Activated T-cell treated with anti-CD3 and anti-CD28 coated beads, Interleukin-2, amount 50 U/mL, for 24 hours (primary cell): Measurements from ENCODE around the gene CSHL1.

ENCODE experiments used
- DNase-seq: peaks from one replicate; pipeline ENCODE4 v3.0.0-alpha.2; 2020
- H3K27ac Mint-ChIP-seq: 2 replicates; pipeline ENCODE4 v1.8.0; 2020; ENCODE audit warnings: mild to moderate bottlenecking, mixed read lengths
- H3K27me3 Mint-ChIP-seq: 2 replicates; pipeline ENCODE4 v1.8.0; 2020; ENCODE audit warnings: mixed read lengths
- H3K36me3 Mint-ChIP-seq: 2 replicates; pipeline ENCODE4 v1.8.0; 2020; ENCODE audit warnings: low read depth, mixed read lengths
- H3K4me1 Mint-ChIP-seq: 2 replicates; pipeline ENCODE4 v1.8.0; 2020; ENCODE audit warnings: low read depth, mixed read lengths
- H3K4me3 Mint-ChIP-seq: 2 replicates; pipeline ENCODE4 v1.8.0; 2020; ENCODE audit warnings: mild to moderate bottlenecking, moderate library complexity, mixed read lengths
- H3K9me3 Mint-ChIP-seq: 2 replicates; pipeline ENCODE4 v1.8.0; 2020; ENCODE audit warnings: mixed read lengths

Gene CSHL1

DNA sequence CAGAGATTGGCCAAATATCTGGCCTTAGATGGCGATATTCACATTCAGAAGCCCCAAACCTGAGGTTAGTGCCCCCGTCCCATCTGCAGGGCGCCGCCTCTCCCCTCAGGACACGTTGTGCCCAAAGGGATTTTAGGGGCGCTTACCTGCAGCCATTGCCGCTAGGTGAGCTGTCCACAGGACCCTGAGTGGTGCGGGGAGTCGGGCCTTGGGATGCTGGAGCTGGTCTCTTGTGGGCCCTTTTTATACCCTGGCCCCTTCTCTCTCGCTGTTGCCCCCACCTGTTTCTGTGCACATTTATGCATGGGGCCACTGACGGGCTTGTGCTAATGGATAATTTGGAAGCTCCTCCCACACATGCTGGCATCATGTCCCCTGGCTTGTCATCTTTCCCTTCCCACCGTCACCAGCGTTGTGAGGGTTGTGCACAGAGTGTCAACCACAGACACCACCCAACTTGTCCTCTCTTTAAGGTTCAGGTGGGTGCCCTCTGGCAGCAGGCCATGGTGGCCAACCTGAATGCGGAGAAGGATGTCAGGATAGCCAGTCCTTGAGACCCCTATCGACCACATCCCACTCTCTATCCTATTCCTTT is at the start of gene CSHL1:
TSS of gene CSHL1 (minus strand) at position 218 of the 595 bp plus-strand sequence. CDS start at position 156, 62 bp downstream.
- Mint-ChIP-seq H3K4me3 (no peak within 1 kb of the TSS), H3K27ac (no peak within 1 kb of the TSS)

DNA sequence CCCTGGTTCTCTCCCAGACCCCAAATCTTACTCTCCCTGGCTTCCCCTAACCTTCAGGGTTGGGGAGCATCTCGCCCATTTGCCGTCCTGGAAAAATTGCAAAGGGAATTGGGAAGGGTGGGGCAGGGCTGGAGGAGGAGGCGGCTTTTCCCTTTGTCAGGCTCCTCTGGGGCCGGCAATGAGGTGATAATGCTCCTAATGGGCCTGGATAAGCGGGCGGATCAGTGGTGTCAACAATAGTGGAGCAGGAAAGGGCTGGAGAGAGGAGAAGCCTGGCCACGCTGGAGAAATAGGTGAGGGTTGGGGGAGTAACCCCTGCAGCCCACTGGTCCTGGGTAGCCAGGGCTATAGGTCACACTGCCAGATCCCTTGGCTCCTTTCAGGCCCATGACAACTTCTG is 49.4 kb upstream of the CSHL1 start:
- Mint-ChIP-seq H3K27me3 (no peaks in the 10 kb centered on the region), H3K27ac (no peak overlapping the region), H3K4me1 (peaks cover 5% of the 10 kb centered on the region), H3K36me3 (no peaks in the 10 kb centered on the region), H3K9me3 (no peaks in the 10 kb centered on the region), H3K4me3 (no peak overlapping the region)
- no peak for DNase-seq

More for the DNA sequence above, at the start of gene CSHL1:
- Mint-ChIP-seq H3K27me3 (no peaks in the 10 kb centered on the region), H3K36me3 (no peaks in the 10 kb centered on the region), H3K9me3 (no peaks in the 10 kb centered on the region), H3K4me1 (peaks cover 2% of the 10 kb centered on the region)
- DNase-seq = no peak

DNA sequence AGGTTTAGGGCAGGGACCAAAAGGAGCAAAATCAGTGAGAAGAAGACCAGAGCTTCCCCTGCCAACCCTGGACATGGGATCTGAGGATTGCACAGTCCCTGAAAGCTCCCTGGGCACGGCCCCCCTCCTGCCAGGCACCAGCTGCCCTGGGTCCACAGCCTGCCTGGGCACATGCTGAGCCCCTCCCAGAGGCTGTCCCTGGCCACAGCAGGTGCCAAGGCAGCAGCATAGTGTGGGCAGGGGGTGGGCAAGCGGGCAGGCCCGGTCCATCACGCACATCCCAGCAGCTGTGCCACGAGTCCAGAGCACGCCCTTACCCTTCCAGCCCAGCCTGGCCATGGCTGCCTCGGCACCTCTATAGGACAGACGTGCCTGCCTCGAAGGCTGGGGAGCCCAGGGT is 48.9 kb upstream of the CSHL1 start:
- Mint-ChIP-seq H3K4me1 (peaks cover 8% of the 10 kb centered on the region), H3K4me3 (no peak overlapping the region), H3K27me3 (no peaks in the 10 kb centered on the region), H3K27ac (no peak overlapping the region), H3K9me3 (no peaks in the 10 kb centered on the region), H3K36me3 (no peaks in the 10 kb centered on the region)
- DNase-seq = no peak

DNA sequence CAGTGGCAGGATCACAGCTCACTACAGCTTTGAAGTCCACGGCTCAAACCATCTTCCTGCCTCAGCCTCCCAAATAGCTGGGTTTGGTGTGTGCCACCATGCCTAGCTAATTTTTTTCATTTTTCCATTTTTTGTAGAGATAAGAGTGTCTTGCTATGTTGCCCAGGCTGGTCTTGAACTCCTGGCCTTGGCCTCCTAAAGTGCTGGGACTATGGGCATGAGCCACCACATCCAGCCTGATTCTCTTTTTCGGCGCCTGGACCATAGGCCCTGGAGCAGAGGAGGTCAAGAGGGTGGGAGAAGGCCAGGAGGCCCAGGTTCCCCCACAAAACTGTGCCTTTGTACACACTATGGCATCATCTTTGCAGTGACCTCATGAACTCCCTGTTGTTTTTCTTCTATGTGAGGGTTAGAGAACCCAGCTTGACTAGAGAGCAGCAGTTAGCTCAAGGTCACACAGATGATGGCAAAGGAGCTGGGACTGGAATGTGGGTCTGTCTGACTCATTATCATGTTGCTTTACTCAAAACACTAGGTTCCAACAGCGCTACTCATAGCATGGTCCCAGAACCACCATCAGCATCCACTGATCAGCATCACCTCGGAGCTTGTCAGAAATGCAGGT is 45.4 kb upstream of the CSHL1 start:
- Mint-ChIP-seq H3K27ac (no peak overlapping the region), H3K9me3 (no peaks in the 10 kb centered on the region), H3K27me3 (no peaks in the 10 kb centered on the region), H3K4me1 (peaks cover 20% of the 10 kb centered on the region), H3K4me3 (no peak overlapping the region), H3K36me3 (no peaks in the 10 kb centered on the region)
- DNase-seq = no peak

DNA sequence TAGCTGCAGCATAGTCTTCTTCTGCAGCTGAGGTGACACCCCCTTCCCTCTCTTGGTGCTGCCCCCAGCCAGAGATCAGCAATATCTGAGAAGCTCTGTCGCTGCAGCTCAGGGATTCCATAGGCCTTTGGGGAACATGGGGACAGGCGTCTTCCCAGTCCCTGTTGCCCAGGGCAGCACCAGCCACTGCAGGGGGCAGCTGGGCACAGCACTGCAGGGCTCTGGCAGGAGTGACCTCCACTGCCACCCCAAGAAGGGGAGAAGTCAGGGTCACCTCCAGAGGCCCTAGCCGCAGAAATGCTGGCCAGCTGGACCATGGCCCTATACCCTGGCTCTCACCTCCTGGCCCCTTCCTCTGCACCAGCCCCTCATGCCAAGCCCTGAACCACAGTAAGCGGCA is 44.7 kb upstream of the CSHL1 start:
- Mint-ChIP-seq H3K27ac (no peak overlapping the region), H3K9me3 (no peaks in the 10 kb centered on the region), H3K4me3 (no peak overlapping the region), H3K36me3 (no peaks in the 10 kb centered on the region), H3K27me3 (no peaks in the 10 kb centered on the region), H3K4me1 (peaks cover 19% of the 10 kb centered on the region)
- DNase-seq = no peak

DNA sequence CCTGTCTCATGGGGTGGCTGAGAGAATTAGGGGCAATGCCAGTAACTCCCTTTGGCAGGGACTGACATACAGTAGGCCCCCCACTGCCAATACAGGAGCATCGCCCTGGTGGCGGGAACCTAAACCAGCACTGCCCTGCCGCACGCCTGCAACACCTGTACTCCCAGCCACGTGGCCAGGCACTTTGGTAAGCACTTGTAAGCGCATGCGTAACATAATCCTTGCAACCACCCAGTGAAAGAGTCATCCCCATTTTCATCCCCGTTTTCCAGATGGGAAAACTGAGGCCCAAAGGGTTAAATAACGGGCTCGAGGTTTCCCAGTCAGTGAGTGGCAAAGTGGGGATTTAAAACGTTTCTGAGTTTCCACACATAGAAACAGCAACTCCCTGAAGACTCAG is 44.2 kb upstream of the CSHL1 start:
- Mint-ChIP-seq H3K4me3 (no peak overlapping the region), H3K4me1 (peaks cover 19% of the 10 kb centered on the region), H3K27me3 (no peaks in the 10 kb centered on the region), H3K36me3 (no peaks in the 10 kb centered on the region), H3K27ac (no peak overlapping the region), H3K9me3 (no peaks in the 10 kb centered on the region)
- no peak for DNase-seq

DNA sequence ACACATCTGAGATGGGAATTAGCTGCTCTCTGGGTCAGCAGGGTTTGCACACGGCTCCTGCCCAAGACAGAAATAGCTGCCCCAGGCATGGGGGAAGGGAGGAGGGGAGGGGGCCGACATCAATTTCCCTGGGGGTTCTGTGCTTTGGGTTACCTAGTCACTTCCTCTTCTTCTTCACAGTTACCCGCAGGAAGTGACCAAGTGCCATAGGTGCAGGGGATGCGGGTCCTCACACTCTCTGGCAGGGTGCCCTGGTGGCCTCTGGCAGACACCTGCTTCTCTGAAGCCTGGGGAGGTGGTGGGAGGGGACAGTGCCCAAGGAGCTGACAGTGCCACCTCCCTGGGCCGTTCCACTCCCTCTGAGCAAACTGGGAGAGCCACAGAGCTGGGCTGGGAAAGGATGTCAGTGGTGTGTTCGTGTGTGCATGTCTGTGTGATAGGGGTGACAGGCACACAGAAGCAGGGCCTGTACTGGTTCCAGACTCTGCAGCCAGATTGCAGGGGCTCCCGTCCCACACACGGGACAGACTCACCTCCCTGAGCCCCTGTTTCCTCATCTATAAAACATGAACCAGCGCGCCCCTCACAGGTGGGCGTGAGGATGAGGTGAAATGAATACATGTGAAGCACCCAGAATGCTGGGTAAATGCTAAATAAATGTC is 43.5 kb upstream of the CSHL1 start:
- peak; percentile 54 for DNase-seq
- Mint-ChIP-seq H3K4me3 (no peak overlapping the region), H3K27me3 (no peaks in the 10 kb centered on the region), H3K36me3 (no peaks in the 10 kb centered on the region), H3K27ac (peak overlapping the region; percentile 69), H3K9me3 (no peaks in the 10 kb centered on the region), H3K4me1 (peaks cover 19% of the 10 kb centered on the region)

DNA sequence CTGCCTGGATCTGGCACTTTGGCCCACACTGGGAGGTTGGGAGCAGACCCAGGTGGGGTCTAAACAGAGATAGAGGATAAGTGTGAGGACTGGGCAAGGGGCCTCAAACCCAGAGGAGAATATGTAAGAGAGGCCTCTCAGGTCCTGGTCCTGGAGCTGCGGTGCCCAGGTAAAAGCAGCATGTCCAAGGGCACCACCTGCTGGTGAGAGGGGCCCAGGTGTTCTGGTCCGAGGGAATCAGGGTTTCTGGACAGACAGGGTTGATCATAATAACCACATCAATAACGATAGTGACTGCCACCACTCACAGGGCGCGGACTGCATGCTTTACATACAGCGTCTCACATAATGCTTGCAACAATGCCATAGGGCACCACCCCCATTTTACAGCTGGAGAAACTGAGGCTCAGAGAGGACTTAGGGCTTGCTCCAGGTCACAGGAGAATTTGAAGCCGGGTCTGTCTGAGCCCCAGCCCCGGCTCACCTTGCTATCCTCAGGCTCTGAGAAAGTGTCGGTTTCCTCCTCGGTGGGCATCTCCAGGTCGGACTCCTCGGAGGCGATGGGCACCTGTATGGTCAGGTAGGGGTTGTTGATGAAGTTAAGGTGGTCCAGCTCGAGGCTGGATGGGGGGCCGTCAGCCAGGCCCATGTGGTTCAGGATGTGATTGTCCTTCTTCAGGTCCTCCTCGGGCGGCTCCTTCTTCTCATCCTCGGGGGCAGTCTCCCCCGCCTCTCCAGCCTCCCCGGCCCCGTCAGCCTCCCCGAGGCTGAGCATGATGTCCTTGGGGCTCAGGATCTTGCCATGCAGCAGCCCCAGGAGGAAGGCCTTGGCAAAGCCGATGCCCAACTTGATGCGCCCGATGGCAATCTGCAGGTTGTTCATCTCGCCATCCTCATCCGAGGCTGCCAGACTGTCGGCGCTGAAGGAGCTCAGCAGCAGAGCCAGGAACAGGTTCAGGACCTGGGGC is 40.2 kb upstream of the CSHL1 start:
- Mint-ChIP-seq H3K27ac (no peak overlapping the region), H3K27me3 (no peaks in the 10 kb centered on the region), H3K9me3 (no peaks in the 10 kb centered on the region), H3K4me1 (peaks cover 25% of the 10 kb centered on the region), H3K4me3 (no peak overlapping the region), H3K36me3 (no peaks in the 10 kb centered on the region)
- DNase-seq = peak; percentile 50

DNA sequence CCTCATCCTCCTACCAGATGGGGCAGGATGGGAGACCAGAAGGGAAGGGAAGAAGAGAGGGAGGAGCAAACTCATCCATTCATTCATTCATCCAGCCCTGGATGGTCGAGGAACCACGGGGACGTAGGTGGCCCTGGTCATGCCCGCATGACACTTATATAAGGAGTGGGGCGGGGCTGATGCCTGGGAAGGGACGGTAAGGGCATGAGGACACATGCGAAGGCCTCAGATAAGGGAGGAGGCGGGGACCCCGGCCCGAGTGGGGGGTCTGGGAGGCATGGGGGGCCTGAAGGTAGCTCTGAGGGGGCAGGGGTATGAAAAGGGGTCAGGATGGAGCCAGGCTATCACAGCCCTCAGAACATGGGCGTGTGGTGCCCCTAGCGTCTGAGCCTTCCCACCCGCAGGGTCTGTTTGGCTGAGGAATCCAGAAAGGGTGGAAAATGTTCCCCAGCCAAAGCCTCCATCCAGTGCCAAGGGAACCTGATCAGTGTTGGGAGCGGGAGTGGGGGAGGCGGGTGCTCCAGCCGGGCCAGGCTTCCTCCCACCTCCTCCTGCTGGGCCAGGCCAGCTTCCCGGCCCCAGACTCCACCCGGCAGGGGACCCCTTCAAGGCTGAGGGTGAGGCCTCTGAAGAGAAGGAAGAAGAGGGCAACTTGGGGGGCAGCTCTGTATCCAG is 38.7 kb upstream of the CSHL1 start:
- no peak overlapping the region for H3K27ac Mint-ChIP-seq
- H3K27me3 Mint-ChIP-seq = no peaks in the 10 kb centered on the region
- no peaks in the 10 kb centered on the region for H3K36me3 Mint-ChIP-seq
- H3K4me3 Mint-ChIP-seq = no peak overlapping the region
- H3K4me1 Mint-ChIP-seq = peaks cover 28% of the 10 kb centered on the region
- DNase-seq = no peak
- no peaks in the 10 kb centered on the region for H3K9me3 Mint-ChIP-seq

DNA sequence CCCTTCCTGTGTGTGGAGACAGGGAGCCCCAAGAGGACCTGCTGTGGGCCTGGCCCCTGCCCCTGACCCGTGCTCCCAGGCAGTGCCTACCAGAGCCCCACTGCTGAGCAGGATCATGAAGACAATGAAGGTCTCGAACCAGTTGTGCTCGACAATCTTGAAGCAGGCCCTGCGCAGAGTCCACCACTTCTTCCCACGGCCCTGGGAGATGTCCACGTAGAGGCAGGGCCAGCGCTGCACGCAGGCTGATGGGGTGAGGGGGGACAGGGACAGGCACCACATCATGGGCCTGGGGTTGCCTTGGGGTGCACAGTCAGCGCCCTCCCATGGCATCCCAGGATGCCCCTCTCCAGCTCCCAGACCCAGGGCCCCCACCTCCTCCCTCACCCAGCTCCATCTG is 37.5 kb upstream of the CSHL1 start:
- Mint-ChIP-seq H3K36me3 (no peaks in the 10 kb centered on the region), H3K9me3 (no peaks in the 10 kb centered on the region), H3K4me3 (no peak overlapping the region), H3K4me1 (peaks cover 16% of the 10 kb centered on the region), H3K27ac (no peak overlapping the region), H3K27me3 (no peaks in the 10 kb centered on the region)
- no peak for DNase-seq

DNA sequence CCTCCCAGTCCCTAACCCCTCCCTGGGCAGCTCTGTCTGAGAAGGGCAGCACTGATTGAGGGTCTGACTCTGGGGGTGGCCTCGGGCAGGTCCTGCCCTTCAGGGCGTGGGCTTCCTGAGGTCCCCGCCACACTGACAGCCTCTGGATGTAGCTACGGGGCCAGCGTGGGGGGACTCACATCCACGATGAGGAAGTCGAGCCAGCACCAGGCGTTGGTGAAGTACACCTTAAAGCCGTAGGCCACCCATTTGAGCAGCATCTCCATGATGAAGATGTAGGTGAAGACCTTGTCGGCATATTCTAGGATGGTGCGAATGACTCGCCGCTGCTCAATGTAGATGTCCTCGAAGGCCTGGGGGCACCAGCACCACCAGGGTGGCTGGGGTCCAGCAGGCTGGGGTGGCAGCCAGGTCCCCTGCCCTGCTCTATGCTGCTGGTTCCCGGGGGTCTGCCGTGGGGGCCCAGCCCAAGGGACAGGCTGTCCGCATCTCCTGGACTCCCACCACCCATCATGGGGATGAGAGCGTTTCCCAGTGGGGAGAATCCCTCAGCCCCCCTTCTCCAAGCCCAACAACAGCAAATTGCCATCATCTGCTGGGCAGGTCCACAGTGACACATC is 36.8 kb upstream of the CSHL1 start:
- no peak for DNase-seq
- Mint-ChIP-seq H3K4me1 (peaks cover 16% of the 10 kb centered on the region), H3K27me3 (no peaks in the 10 kb centered on the region), H3K27ac (no peak overlapping the region), H3K9me3 (no peaks in the 10 kb centered on the region), H3K4me3 (no peak overlapping the region), H3K36me3 (no peaks in the 10 kb centered on the region)

DNA sequence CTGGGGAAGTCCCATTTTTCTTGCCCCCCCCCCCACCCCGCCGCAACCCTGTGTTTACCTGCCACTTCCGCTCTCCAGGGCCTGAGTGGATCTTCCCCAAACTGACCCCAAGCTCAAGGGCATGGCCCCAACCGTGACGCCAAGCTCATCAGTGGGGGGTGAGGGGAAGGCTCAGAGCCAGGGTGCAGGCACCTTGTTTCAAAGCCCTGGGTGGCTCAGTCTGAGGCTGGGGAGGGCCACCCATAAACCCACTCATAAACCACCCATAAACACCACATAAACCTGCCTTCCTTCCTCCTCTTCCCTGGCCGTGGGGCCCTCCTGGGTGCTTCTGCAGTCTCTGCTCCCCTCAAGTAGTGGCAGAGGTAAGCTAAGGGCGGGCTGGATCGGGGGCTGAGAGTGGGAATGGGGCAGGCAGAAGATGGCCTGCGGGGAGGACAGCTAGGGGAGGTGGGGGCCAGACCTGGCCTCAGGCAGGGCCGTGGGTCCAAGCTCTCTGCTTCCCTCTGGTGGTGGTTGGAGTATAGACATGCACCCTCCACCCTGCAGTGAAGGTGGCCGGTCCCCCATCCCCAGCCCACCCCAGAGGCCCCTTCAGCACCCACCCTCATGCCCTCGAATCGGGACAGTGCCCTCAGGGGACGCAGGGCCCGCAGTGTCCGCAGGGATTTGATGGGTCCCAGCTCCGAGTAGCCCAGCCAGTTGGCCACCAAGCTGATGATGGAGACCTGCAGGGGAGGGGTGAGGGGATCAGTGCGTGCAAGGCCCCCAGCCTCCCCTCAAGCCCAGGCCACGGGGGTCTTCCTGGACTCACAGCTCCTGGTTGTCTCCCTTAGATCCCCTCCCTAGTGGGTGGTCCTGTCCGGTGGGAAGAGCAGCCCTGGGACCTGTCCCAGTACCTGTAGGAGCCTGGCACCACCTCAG is 35.6 kb upstream of the CSHL1 start:
- H3K4me3 Mint-ChIP-seq = peak overlapping the region; percentile 53
- DNase-seq = peak; percentile 73
- H3K27me3 Mint-ChIP-seq = no peaks in the 10 kb centered on the region
- no peaks in the 10 kb centered on the region for H3K36me3 Mint-ChIP-seq
- H3K27ac Mint-ChIP-seq = peak overlapping the region; percentile 84
- H3K9me3 Mint-ChIP-seq = no peaks in the 10 kb centered on the region
- H3K4me1 Mint-ChIP-seq = peaks cover 16% of the 10 kb centered on the region
